ENCODE data around the gene OR6S1.

DNA sequence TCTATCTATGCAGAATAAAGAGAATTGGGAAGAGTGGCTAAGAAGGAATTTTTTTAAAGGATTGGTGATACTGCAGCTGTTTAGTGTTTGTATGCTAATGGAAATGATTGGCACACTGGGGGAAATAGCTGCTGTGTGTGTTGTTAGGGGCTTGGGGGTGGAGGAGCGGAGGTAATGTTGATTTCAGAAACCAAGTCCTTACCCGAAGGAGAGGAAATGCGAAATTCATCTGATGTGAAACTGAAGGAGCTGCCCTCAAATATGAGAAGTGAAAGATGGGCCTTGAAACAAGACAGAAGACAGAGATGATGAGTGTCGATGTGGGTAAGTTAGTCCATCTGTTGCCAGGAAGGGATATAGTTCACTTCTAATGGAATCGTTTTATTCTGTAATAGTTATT lies 29.1 kb downstream of the OR6S1 start:
- TF ChIP-seq POLR2AphosphoS5 (IDR thresholded peaks at IDR 0.05) (no peak), POLR2A (IDR thresholded peaks at IDR 0.05) (no peak), EP300 (IDR thresholded peaks at IDR 0.05) (no peak)
- TF ChIP-seq, protein P1, sequence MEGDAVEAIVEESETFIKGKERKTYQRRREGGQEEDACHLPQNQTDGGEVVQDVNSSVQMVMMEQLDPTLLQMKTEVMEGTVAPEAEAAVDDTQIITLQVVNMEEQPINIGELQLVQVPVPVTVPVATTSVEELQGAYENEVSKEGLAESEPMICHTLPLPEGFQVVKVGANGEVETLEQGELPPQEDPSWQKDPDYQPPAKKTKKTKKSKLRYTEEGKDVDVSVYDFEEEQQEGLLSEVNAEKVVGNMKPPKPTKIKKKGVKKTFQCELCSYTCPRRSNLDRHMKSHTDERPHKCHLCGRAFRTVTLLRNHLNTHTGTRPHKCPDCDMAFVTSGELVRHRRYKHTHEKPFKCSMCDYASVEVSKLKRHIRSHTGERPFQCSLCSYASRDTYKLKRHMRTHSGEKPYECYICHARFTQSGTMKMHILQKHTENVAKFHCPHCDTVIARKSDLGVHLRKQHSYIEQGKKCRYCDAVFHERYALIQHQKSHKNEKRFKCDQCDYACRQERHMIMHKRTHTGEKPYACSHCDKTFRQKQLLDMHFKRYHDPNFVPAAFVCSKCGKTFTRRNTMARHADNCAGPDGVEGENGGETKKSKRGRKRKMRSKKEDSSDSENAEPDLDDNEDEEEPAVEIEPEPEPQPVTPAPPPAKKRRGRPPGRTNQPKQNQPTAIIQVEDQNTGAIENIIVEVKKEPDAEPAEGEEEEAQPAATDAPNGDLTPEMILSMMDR (IDR thresholded peaks at IDR 0.05): no peak
